HS-5 (cell line): ENCODE measurements around the gene PANX3.
"Not testable (repeated sequence)": the region's sequence is repeated elsewhere in the genome, so short reads cannot be mapped to it uniquely, and the experiment has no call there.

Source experiments
- DNase-seq: peaks from one replicate; pipeline ENCODE4 v3.0.0-alpha.2; 2012; ENCODE audit warnings: low read depth

Gene PANX3

GRCh38 chr11:124611064-124611463, at the start of gene PANX3:
Gene PANX3, plus strand, starts transcription at chr11:124611428. Its CDS starts 129 bp downstream, at chr11:124611557.
- no peak for DNase-seq

- DNase-seq, result no peak
Measured at GRCh38 chr11:124569697-124570096, 41.5 kb upstream of the PANX3 start, which contains the start of gene OR8A1. Gene OR8A1, plus strand, starts transcription at chr11:124569997. Its CDS starts 123 bp downstream, at chr11:124570120.

DNA sequence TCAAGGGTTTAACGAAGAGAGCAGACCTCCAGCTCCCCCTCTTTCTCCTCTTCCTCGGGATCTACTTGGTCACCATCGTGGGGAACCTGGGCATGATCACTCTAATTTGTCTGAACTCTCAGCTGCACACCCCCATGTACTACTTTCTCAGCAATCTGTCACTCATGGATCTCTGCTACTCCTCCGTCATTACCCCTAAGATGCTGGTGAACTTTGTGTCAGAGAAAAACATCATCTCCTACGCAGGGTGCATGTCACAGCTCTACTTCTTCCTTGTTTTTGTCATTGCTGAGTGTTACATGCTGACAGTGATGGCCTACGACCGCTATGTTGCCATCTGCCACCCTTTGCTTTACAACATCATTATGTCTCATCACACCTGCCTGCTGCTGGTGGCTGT, 41.1 kb upstream of the PANX3 start:
- no peak for DNase-seq

DNA sequence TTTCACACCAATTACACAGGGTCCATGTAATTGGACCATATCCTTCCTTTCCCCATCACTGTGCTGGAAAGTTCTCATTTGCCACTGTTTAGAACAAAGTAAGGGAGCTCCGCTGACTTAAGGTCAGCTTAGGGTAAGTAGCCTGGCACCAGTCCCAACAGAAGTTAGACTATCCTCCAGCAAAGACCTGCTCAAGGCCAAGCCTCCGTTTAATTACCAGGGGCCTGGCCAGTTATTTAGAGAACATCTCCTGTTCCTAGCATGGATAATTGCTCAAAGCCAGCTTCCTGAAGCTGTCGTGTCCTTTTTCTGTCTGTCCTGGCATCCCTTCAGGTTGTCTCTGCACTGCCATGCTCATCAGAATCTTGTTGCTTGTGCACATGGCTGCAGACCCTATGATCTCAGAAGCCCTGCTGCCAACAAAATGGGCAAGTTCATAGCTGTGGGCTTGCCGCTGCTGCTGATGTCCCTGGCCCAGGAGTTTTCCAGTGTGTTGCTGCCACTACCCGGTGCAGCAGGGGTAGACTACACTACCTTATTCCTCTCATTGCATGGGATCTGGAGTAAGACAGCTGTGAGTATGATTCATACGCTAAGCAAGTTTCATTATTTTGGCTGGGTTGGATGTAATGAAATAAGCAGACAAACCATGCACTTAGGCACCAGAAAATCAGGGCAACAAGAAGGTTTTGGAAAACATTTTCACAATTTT, 33.4 kb upstream of the PANX3 start:
- no peak for DNase-seq

DNA sequence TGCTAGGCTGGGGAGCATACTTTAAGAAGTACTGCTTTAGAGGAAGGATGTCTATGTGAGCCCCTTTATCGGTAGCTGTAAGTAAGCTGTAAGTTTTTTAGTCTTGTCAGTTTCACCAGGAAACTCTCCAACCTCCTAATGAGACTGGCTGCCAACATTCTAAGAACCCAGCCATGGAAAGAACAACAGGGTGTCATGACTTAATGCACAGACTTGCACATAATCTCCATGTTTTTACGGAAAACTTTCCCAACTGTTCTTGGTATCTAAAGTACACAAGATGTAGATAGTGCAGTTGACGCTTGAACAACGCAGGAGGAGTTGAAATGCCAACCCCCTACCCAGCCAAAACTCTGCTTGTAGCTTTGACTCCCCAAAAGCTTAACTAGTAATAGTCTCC, 32.5 kb upstream of the PANX3 start:
- no peak for DNase-seq

GRCh38 chr11:124581817-124582216, 29.4 kb upstream of the PANX3 start:
- no peak for DNase-seq

GRCh38 chr11:124582565-124582964, 28.7 kb upstream of the PANX3 start:
- DNase-seq, result no peak

- no peak for DNase-seq
Measured at GRCh38 chr11:124583781-124584180, 27.4 kb upstream of the PANX3 start.

GRCh38 chr11:124584681-124585372, 26.4 kb upstream of the PANX3 start:
- no peak for DNase-seq

GRCh38 chr11:124586238-124586860, 24.9 kb upstream of the PANX3 start:
- DNase-seq, result peak; percentile 19

GRCh38 chr11:124591430-124591829, 19.8 kb upstream of the PANX3 start:
- no peak for DNase-seq

- no peak for DNase-seq
Measured at GRCh38 chr11:124592627-124593026, 18.6 kb upstream of the PANX3 start.

- DNase-seq, result no peak
Measured at GRCh38 chr11:124595302-124595701, 15.9 kb upstream of the PANX3 start.

DNA sequence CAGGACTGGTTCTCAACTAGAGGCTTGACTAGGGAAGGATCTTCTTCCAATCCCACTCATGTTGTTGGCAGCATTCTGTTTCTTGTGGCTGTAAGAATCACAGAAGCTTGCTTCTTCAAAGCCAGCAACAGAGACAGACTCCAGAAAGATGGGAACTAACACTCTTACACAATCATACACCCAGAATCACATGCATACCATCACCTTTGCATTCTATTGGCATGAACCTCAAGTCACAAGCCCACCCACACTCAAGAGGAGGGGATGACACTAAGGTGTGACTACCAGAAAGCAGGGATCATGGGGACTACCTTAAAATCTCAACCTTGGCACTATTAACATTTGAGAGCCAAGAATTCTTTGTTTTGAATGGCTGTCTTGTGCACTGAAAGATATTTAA, 13.6 kb upstream of the PANX3 start:
- DNase-seq, result no peak

- DNase-seq, result no peak
Measured at GRCh38 chr11:124600621-124601320, 10.5 kb upstream of the PANX3 start.

DNA sequence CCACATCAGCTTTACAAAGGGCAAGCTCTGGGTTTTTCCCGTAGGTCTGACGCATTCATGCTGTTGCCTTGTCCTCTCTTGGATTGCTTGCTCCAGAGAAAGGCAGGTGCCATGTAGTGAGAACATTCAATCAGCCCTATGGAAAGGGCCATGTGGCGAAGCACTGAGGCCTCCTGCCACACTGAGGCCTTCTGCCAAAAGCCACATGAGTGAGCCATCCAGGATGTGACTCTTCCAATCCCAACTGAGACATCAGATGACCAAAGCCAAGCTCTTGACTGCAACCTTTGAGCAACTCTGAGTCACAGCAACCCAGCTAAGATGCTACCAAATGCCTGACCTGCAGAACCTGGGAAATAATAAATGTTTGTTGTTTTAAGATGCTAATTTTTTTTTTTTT, 9.0 kb upstream of the PANX3 start:
- peak; percentile 76 for DNase-seq

GRCh38 chr11:124602723-124603122, 8.5 kb upstream of the PANX3 start:
- not testable (repeated sequence) for DNase-seq

DNA sequence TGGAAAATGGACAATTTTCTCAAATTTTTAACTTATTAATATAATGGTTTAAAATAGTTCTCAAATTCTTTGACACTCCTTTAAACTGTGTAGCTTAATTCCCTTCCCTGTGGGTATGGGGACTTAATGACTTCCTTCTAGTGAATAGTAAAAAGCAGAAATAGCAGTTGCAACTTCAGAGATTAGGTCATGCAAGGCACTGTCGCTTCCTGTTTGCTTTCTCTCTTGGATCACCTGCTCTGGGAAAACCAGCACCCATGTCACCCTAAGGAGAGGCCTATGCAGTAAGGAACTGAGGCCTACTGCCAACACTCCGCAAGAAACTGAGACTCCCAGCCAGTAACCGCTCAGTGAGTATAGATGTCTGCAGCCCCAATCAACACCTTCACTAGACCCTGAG, 5.5 kb upstream of the PANX3 start:
- DNase-seq, result no peak

- DNase-seq, result peak; percentile 36
Measured at GRCh38 chr11:124608147-124608546, 3.1 kb upstream of the PANX3 start.

- DNase-seq, result no peak
Measured at GRCh38 chr11:124610295-124610694, 933 bp upstream of the PANX3 start.

GRCh38 chr11:124612045-124612444, 817 bp downstream of the PANX3 start:
- no peak for DNase-seq

DNA sequence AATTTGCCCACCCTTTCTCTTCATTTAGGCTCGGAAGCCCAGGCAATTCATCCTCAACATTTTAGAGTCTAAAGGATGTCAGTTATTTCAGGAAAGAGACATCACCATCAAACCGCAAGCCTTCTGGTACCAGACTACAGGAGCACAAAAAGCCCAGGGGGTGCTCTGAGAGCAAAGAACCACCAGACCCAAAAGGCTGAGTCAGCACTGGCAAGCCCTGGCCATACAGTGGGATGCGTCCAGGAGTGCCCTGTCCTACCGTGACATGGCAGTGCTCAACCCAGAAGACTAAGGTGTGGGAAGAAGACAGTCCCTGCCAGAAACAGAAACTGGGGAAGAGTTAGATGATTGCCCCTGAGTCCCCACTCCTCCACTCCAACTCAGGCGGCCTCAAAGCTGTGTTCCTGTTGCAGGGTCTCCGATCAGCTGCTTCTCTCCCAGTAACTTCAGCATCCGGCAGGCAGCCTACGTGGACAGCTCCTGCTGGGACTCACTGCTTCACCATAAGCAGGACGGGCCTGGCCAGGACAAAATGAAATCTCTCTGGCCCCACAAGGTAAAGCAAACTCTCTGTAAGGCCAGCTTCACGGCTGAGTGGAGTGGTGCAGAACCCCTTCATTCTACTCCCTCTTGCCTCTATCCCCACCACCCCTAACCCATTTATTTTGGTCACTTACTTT, 1.5 kb downstream of the PANX3 start:
- DNase-seq, result no peak
